HG02763 (cell line): ENCODE results near the gene ITPA.

Experiments used
- ATAC-seq: cut with Tn5 transposase; IDR thresholded peaks from one replicate; pipeline ENCODE4 v1.9.1; 2021; ENCODE audit warnings: mild to moderate bottlenecking, moderate library complexity; ENCODE audit not compliant: unreplicated experiment

Gene ITPA

DNA sequence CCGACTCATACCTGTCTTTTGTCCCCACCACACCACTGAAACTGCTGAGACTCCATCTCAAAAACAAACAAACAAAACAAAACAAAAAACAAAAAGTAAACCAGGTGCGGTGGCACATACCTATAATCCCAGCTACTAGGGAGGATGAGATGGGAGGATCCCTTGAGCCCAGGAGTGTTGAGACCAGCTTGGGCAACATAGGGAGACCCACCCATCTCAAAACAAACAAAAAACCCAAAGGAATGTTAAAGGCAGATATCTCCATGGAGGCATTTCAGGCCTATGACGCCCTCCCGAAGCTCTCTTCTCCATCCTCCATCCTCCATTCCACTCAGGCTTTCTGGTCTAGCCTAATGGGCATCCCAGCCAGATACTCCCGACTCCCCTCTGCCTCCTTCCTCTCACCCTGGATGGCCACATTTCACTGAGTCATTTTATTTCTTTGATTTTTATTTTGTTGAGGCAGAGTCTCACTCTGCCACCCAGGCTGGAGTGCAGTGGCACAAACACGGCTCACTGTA, 32.9 kb downstream of the ITPA start:
- no peak for ATAC-seq

DNA sequence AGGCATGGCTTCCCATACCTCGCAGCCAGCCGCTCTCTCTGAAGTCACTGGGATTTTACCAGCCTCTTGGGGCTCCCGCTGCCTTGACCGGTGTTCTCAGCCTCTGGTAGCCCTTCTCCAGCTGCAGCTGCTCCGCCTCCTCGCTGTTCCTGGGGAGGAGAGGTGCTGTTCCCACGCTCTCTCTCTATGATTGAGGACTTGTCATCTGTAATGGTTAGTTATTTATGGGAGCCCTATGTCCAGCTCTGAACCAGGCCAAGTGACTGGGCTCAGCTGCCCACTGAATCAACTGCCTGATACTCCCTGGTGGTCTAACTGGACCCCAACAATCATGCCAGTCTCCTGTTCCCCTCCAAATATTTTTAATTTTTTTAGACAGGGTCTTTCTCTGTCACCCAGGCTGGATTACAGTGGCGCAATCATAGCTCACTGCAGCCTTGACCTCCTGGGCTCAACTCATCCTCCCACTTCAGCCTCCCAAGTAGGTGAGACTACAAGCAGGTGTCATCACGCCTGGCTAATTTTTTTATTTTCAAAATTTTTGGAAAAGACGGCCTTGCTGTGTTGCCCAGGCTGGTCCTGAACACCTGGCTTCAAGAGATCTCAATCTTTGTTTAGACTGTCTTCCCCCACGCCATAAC, 34.5 kb downstream of the ITPA start:
- ATAC-seq = no peak

DNA sequence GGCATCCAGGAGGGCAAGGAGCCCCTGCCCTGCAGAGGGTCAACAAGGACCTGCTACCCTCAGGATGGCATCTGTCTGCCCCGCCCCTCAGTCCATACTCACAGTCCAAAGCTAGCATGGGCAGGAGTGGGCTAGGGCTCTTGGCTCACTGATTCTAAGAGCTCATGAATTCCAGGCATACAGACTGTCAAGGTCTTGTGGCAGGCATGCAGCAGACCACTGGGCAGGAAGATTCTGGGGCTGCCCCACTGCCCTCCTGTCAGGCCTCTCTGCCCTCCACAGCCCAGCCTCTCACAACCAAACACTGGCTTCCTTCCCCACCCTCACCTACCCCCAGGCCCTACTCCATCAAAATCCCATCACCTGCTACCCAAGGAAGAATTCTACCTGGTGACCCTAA, 35.3 kb downstream of the ITPA start:
- ATAC-seq = no peak

DNA sequence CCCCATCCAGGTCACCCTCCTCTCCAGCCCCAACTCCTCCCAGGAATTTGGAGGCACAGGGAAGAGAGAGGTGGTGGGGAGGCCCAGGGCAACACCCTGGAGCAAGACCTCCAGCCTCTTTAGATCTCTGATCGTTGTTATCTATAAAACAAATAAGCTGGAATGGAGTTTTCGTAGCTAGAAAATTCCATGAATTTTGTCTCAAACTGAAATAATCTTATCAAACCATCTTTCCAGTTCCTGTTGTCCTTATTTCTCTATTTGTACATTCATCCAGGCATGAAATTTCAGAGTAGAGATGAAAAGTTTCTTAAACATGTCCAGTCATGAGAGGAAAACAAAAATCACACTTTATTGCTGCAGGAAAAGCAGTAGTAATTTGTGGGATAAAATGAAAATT, 35.9 kb downstream of the ITPA start:
- ATAC-seq = no peak

DNA sequence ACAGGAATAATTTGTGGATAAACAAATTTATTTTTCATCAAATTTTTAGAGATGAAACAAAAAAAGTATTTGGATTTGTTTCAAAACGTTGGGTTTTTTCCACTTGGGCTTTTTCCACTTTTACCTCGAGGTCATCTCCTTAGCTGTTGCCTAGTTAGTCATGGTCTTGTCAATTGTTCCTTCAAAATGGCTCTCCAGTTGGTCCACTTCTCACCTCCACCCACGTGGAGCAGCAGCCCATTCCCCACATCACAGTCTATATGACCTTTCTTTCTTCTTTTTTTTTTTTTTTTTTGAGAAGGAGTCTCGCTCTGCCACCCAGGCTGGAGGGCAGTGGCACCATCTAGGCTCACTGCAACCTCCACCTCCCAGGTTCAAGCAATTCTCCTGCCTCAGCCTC, 36.4 kb downstream of the ITPA start:
- ATAC-seq = no peak

DNA sequence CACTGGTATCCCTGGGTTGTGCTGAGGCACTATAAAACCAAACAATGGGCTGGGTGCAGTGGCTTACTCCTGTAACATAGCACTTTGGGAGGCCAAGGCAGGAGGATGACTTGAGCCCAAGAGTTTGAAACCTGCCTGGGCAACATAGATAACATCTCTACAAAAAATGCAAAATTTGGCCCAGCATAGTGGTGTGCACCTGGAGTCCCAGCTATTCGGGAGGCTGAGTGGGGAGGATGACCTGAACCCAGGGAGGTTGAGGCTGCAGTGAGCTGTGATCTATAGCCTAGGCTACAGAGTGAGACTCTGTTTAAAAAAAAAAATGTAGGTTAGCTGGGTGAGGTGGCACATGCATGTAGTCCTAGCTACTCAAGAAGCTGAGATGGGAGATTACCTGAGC, 37.4 kb downstream of the ITPA start:
- no peak for ATAC-seq

DNA sequence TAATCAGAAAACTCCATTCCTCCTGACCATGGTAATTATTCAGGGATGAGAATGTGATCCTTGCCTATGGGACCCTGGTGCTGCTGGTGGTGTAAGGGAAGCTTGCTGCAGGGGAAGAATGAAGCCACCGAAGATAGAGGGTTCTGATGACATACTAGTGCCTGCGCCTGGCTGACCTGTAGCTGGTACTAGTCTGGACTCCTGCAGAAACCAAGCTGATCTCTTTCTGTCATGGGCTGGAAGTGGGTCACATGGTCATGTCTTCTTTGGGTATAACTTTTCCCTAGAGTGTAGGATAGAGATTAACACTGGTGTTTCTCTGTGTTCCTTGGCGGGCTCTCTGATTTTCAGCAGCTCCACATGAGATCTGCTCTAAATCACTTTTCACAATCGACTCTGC, 38.3 kb downstream of the ITPA start:
- ATAC-seq = no peak

DNA sequence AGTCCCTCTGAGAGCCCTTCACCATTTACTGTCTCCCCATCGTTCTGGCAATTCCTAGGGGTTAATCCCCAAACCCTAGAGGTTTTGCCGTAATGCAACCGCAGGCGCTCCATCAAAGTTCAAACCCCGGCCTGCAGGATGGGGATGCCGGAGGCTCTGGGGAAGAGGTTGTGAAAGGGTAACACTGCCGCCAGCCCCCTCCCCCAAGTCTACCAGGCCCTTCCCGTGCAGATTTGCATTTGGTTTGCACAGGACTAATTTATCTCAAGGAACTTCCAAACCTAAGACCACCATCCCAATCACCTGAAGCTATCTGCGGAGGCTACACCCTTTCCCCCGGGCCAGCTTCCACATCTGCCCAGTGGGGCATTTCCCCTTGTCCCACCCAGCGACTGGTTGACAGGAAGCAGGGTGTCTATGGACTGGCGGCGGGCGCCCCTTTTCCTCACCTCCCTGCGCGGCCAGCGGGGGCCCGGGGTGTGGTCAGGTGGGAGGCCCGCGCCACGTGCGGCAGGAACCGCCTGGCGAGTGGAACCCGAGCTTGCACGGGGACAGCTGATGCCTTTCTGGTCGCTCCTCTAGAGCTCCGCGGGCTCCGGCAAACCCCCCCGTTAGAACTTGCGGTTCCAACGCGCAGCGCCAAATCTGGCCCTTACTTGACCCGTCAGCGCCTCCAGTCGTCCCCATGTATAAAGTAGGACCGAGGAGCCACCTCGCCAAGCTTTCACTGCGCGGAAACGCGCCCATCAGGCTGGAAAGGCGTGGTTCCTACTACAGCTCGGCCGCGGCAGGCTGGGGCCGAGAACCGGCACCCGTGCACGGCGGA, 39.1 kb downstream of the ITPA start:
- ATAC-seq = no peak

DNA sequence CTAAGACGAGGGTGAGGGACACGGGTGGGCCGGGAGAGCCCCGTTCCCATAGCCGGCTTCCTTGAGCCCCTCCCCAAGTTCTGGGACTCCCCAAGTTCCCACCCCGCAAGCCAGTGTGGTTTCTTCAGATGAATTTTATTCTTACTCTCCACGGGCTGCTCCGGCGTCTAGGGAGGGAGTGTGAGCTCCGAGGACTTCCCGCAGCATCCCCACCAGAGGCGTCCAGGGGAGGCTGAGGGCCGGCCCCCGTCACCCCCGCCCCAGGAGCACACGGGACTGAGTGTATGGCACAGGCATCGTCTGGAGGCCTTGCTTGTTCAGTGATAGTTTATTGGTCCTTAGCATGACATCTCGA, 39.7 kb downstream of the ITPA start:
- no peak for ATAC-seq

DNA sequence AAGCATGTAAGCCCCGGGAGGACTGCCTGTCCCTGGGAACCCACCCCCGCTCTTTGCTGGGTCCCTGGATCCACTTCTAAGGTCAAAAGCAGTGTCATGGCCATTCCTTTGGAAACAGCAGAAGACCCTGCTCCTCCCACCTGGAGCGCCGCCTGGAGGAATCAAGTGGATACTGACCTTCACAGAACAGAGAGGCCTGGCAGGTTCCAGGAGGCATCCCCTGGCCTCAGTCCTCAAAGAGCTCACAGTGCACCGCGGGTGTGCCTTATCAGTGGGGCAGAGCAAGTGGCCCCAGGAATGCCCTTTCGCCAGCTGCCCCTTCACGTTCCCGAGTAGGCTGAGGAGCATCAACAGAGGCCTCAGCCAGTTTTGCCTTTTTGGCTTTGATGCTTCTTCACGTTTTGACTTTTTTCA, 40.8 kb downstream of the ITPA start:
- ATAC-seq = no peak

DNA sequence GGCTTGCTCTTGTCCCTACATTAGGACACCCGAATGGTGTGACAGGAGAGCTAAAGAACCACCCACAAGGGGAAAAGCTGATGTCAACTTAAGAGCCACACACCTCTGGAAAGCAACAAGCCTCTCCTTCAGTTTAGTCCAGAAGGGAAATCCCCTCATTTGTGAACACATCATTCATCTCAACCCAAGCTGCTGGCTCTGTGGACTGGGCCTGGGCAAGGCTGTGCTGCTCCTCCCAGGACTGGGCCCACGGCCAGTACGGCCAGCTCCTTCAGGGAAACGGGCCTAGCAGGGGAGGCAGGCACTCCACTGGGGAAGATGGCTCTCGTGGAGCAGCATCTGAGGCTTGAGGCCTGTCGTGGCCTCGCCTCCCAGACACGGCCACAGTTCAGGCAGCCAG, 42.5 kb downstream of the ITPA start:
- ATAC-seq = no peak

DNA sequence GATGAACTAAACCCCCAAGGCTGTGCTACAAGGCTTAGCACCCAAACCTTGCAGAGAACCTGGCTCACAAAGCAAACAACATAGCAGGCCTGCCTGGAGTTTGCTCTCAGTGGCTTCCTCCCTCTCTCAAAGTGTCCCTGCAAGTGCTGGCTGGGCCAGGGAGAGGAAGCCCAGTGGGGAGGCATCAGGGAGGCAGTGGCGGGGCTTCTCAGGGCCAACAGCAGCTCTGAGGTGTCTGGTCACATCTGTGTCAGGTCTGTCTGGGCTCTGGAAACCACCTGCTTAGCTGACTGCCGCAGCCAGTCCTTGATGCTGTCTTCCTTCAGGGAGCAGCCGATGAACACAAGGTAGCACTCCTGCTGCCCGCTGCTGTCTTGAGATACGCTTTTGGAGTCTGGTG, 46.4 kb downstream of the ITPA start:
- no peak for ATAC-seq

DNA sequence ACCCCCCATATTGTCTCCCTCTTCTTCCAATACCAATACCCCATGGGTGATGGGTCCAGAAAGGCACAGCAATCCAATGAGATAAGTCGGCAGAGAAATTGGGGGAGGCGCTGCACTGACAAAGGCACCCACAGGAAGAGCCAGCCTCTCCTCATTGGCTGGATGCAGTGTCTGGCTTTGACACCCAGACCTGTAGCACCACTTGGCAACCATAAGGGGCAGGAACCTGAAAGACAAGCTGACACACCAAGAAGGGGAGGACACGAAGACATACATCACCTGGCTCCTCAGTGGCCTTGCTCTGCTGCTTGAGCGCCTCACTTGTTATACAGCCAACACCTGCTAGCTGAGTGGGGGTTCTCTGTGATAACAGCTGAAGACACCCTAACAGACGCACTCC, 49.1 kb downstream of the ITPA start:
- no peak for ATAC-seq

DNA sequence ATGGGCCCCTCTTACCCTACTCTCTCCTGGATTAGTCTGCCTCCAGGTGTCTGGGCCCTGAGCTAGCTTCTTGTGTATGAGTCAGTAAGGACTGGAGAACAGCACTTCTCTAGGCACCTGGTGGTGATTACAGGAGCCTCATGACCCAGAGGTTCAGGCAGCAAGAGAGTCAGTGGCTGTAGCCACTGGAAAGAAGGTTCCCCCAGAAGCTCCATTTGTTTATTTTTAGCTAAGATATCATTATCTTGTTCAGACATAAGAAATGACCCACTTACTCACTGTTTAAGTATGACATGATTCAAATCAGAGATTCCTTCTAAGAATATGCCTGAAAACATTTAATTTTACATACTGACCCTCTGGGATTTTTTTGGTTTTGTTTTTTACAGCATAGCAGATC, 53.3 kb downstream of the ITPA start:
- no peak for ATAC-seq

DNA sequence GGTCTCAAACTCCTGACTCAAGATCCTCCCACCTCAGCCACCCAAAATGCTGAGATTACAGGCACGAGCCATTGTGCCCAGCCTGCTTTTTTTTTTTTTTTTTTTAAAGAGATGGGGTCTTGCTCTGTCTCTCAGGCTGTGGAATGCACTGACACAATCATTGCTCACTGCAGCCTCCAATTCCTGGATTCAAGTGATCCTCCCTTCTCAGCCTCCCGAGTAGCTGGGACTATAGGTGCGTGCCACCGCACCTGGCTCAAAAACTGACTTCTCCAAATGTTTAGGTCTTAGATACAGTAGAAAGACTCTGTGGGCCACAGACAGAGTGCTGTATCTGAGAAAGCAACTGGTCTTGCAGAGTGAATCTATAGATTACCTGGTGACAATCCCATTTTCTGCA, 60.8 kb downstream of the ITPA start:
- no peak for ATAC-seq

DNA sequence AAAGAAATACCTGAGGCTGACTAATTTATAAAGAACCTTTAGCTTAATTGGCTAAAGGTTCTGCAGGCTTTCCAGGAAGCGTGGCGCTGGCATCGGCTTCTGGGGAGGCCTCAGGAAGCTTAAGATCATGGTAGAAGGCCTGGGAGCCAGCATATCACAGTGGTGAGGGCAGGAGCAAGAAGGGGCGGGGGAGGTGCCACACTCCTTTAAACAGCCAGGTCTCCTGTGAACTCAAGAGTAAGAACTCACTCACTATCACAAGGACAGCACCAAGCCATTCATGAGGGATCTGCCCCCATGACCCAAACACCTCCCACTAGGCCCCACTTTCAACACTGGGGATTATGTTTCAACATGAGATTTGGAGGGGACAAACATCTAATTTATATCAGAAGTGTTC, 64.1 kb downstream of the ITPA start:
- no peak for ATAC-seq
